Trophoblast cell (in vitro differentiated cells and primary cell): ENCODE results near the gene SFXN5. TPM values are rescaled to one million over a fixed set of nuclear protein-coding genes. Genes with fewer than 3 reads are reported as not detected.
"Not testable (repeated sequence)": the region's sequence is repeated elsewhere in the genome, so short reads cannot be mapped to it uniquely, and the experiment has no call there.

Experiments
- DNase-seq, 2 donors: peaks; one replicate each; pipeline ENCODE4 v3.0.0-alpha.2; 2016
- H2AFZ ChIP-seq: 2 replicates; pipeline ENCODE4 v1.6.1; 2013; ENCODE audit warnings: low read length, moderate library complexity, mild to moderate bottlenecking; ENCODE audit not compliant: insufficient read depth, poor library complexity
- H2AK5ac ChIP-seq: 2 replicates; pipeline ENCODE4 v1.6.1; 2013; ENCODE audit warnings: mild to moderate bottlenecking, low read length
- H2BK120ac ChIP-seq: 2 replicates; pipeline ENCODE4 v1.6.1; 2013; ENCODE audit warnings: low read length, mild to moderate bottlenecking, moderate library complexity; ENCODE audit not compliant: insufficient read depth, poor library complexity
- H2BK12ac ChIP-seq: 2 replicates; pipeline ENCODE4 v1.6.1; 2013; ENCODE audit warnings: mild to moderate bottlenecking, low read length, moderate library complexity
- H2BK5ac ChIP-seq: 2 replicates; pipeline ENCODE4 v1.6.1; 2013; ENCODE audit warnings: low read length, low read depth, moderate library complexity, mild to moderate bottlenecking; ENCODE audit not compliant: poor library complexity
- H3K14ac ChIP-seq: 2 replicates; pipeline ENCODE4 v1.6.1; 2013; ENCODE audit warnings: mild to moderate bottlenecking, low read length
- H3K18ac ChIP-seq: 2 replicates; pipeline ENCODE4 v1.6.1; 2013; ENCODE audit warnings: mild to moderate bottlenecking, low read length
- H3K23ac ChIP-seq: 2 replicates; pipeline ENCODE4 v1.6.1; 2013; ENCODE audit warnings: low read length
- H3K27ac ChIP-seq: 2 replicates; pipeline ENCODE4 v1.5.1; 2013; ENCODE audit warnings: low read depth, mild to moderate bottlenecking, inconsistent platforms, low read length, moderate library complexity
- H3K27me3 ChIP-seq: 2 replicates; pipeline ENCODE4 v1.6.1; 2013; ENCODE audit warnings: inconsistent platforms, mild to moderate bottlenecking, low read length, moderate library complexity; ENCODE audit not compliant: insufficient read depth
- H3K36me3 ChIP-seq, 2 experiments: 1 replicate in 1 of 2; 2 replicates in 1 of 2; pipeline ENCODE4 v1.6.1; 2013; ENCODE audit warnings: low read length in 2 of 2, mild to moderate bottlenecking in 2 of 2, moderate library complexity in 1 of 2; ENCODE audit not compliant: insufficient read depth in 2 of 2, control insufficient read depth in 1 of 2
- H3K4ac ChIP-seq: 2 replicates; pipeline ENCODE4 v1.6.1; 2013; ENCODE audit warnings: low read depth, mild to moderate bottlenecking, low read length, moderate library complexity
- H3K4me1 ChIP-seq, 2 experiments: 1 replicate in 1 of 2; 2 replicates in 1 of 2; pipeline ENCODE4 v1.6.1; 2013; ENCODE audit warnings: low read length in 2 of 2, mild to moderate bottlenecking in 2 of 2, moderate library complexity in 1 of 2; ENCODE audit not compliant: insufficient read depth in 2 of 2, control insufficient read depth in 1 of 2
- H3K4me2 ChIP-seq: 2 replicates; pipeline ENCODE4 v1.6.1; 2013; ENCODE audit warnings: inconsistent platforms, mild to moderate bottlenecking, low read length, moderate library complexity
- H3K4me3 ChIP-seq: 2 replicates; pipeline ENCODE4 v1.5.1; 2013; ENCODE audit warnings: mild to moderate bottlenecking, low read depth, low read length, inconsistent platforms
- H3K79me1 ChIP-seq: one replicate; pipeline ENCODE4 v1.6.1; 2013; ENCODE audit warnings: low read length
- H3K79me2 ChIP-seq: 2 replicates; pipeline ENCODE4 v1.6.1; 2013; ENCODE audit warnings: low read length, mild to moderate bottlenecking; ENCODE audit not compliant: control insufficient read depth, insufficient read depth, poor library complexity
- H3K9ac ChIP-seq: 2 replicates; pipeline ENCODE4 v1.6.1; 2013; ENCODE audit warnings: mild to moderate bottlenecking, low read length
- H3K9me3 ChIP-seq: 2 replicates; pipeline ENCODE4 v1.6.1; 2013; ENCODE audit warnings: low read depth, mild to moderate bottlenecking, control low read depth, inconsistent platforms, low read length; ENCODE audit not compliant: insufficient read depth
- H4K12ac ChIP-seq: 2 replicates; pipeline ENCODE4 v1.6.1; 2013; ENCODE audit warnings: low read depth, mild to moderate bottlenecking, low read length, moderate library complexity
- H4K8ac ChIP-seq: 2 replicates; pipeline ENCODE4 v1.6.1; 2013; ENCODE audit warnings: low read depth, mild to moderate bottlenecking, low read length, moderate library complexity
- H4K91ac ChIP-seq: one replicate; pipeline ENCODE4 v1.6.1; 2013; ENCODE audit warnings: low read depth, mild to moderate bottlenecking, low read length, moderate library complexity
- WGBS: extraction: QIAGEN DNeasy Blood & Tissue Kit; methylation state at CpG from one replicate; pipeline ENCODE4 v1.1.7; 2013; ENCODE audit warnings: missing lambda C conversion rate; ENCODE audit not compliant: insufficient read length, insufficient coverage; ENCODE audit errors: extremely low coverage; 5-methylcytosine and 5-hydroxymethylcytosine counted together
- polyA plus RNA-seq: library from polyadenylated mRNA; stranded (reverse); fragments of 200-250 nt; gene quantifications from 2 replicates; pipeline ENCODE4 v1.2.3, GENCODE V29; 2013

The SFXN5 gene, protein sequence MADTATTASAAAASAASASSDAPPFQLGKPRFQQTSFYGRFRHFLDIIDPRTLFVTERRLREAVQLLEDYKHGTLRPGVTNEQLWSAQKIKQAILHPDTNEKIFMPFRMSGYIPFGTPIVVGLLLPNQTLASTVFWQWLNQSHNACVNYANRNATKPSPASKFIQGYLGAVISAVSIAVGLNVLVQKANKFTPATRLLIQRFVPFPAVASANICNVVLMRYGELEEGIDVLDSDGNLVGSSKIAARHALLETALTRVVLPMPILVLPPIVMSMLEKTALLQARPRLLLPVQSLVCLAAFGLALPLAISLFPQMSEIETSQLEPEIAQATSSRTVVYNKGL
- 9.5 and 13.2 TPM in 2 replicates for polyA plus RNA-seq

DNA sequence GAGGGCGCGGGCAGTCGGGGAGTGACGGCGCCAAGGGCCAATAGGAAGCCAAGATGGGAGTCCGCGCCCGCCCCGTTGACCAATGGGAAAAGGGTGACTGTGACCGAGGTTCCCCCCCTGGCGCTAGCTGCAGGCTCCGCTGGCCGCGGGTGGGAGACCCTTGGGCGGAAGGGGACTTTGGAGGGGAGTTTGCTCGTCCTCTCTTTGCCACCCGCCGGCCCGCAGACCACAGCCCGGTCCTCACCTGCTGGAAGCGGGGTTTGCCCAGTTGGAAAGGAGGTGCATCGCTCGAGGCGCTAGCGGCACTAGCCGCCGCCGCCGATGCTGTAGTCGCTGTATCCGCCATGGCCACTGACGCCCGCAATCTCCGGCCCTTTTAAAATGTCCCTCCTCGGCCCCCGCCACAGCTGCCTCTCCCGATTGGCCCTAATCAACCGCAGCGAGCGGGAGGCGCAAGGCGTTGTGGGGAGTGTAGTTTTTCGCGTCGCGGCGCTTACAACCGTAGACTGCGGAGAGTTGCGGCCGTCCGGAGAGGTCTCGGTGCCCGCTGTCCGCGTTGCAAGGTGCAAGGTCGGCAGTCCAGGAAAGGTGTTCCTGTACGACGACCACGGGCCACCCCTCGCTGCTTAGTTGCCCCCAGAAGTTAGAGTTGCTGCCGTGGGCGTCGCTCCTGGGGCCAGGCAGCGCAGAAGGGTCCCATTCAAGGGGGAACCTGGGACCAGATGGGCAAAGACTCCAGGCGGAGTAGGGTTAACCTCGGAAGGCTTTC, at the start of gene SFXN5:
Gene SFXN5 (minus strand): TSS at position 353 of the 769 bp plus-strand sequence. CDS start 7 bp downstream, at position 346.
- Histone ChIP-seq H3K36me3 (peaks cover 2% of the 10 kb centered on the region in 2 experiments), H3K4me1 (peaks cover 11% of the 10 kb centered on the region in 2 experiments), H3K4me2 (peak within 1 kb of the TSS; percentile 94), H3K14ac (peak within 1 kb of the TSS; percentile 75), H2AK5ac (peak within 1 kb of the TSS; percentile 55), H3K27ac (peak within 1 kb of the TSS; percentile 34), H3K9me3 (no peaks in the 10 kb centered on the region), H3K9ac (peak within 1 kb of the TSS; percentile 61), H4K12ac (peak within 1 kb of the TSS; percentile 86), H4K8ac (peak within 1 kb of the TSS; percentile 81), H3K4ac (peak within 1 kb of the TSS; percentile 71), H3K79me2 (peaks cover 11% of the 10 kb centered on the region), H3K4me3 (peak within 1 kb of the TSS; percentile 80), H3K79me1 (peaks cover 15% of the 10 kb centered on the region), H2BK12ac (peak within 1 kb of the TSS; percentile 4), H2BK5ac (peak within 1 kb of the TSS; percentile 86), H3K27me3 (no peaks in the 10 kb centered on the region), H2BK120ac (peak within 1 kb of the TSS; percentile 79), H4K91ac (peak within 1 kb of the TSS; percentile 90), H2AFZ (peak within 1 kb of the TSS; percentile 84), H3K18ac (peak within 1 kb of the TSS; percentile 94), H3K23ac (no peak within 1 kb of the TSS)
- DNase-seq, result peak; percentile 91 to 97
- WGBS, result no CpG with 5 or more reads among the region's 67 CpGs

DNA sequence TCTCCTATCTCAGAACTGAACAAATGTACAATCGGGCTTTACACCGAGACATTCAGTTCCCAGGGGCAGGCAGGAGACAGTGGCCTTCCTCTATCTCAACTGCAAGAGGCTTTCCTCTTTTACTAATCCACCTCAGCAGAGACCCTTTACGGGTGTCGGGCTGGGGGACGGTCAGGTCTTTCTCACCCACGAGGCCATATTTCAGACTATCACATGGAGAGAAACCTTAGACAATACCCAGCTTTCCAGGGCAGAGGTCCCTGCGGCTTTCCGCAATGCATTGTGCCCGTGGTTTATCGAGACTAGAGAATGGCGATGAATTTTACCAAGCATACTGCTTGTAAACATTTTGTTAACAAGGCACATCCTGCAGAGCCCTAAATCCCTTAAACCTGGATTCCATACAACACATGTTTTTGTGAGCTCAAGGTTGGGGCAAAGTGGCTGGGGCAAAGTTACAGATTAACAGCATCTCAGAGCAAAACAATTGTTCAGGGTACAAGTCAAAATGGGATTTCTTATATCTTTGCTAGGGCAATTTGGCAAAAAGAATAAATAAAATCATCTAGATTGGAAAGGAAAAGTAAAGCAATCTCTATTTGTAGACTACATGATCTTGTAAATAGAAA, 48.2 kb upstream of the SFXN5 start:
- H3K4me2 ChIP-seq, H3K79me1 ChIP-seq, H2BK120ac ChIP-seq, H3K9me3 ChIP-seq, H4K91ac ChIP-seq, H2BK12ac ChIP-seq, H3K14ac ChIP-seq, H3K27me3 ChIP-seq, H3K4ac ChIP-seq, H4K12ac ChIP-seq, H3K23ac ChIP-seq, H3K18ac ChIP-seq, H3K9ac ChIP-seq, H2AK5ac ChIP-seq, H2BK5ac ChIP-seq, H2AFZ ChIP-seq, H3K4me3 ChIP-seq, H3K36me3 ChIP-seq, H3K79me2 ChIP-seq, H4K8ac ChIP-seq, H3K27ac ChIP-seq, DNase-seq, H3K4me1 ChIP-seq: not testable (repeated sequence)
- WGBS, result no CpG with 5 or more reads among the region's 11 CpGs

DNA sequence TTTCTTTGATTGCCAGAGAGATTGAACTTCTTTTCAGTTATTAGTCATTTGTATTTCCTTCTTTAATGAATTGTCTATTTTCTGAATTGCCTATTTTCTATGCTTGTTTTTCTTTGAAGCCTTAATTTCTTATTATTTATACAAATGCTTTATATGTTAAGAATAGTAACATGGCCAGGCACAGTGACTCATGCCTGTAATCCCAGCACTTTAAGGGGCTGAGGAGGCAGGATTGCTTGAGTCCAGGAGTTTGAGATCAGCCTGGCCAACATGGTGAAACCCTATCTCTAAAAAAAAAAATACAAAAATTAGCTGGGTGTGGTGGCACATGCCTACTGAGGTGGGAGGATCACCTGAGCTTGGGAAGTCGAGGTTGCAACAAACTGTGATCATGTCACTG, 45.9 kb upstream of the SFXN5 start:
- H3K4me3 ChIP-seq, result no peak overlapping the region
- H2BK120ac ChIP-seq, result no peak overlapping the region
- peaks cover 3% of the 10 kb centered on the region for H3K79me2 ChIP-seq
- no peak overlapping the region for H4K12ac ChIP-seq
- H2BK5ac ChIP-seq, result no peak overlapping the region
- no peak overlapping the region for H2BK12ac ChIP-seq
- no peaks in the 10 kb centered on the region for H3K27me3 ChIP-seq
- H3K23ac ChIP-seq, result no peak overlapping the region
- H4K8ac ChIP-seq, result no peak overlapping the region
- peaks cover 0 to 2% of the 10 kb centered on the region in 2 experiments for H3K4me1 ChIP-seq
- no peaks in the 10 kb centered on the region for H3K36me3 ChIP-seq
- H3K18ac ChIP-seq, result no peak overlapping the region
- no peak overlapping the region for H3K27ac ChIP-seq
- no peak overlapping the region for H3K9ac ChIP-seq
- H3K14ac ChIP-seq, result no peak overlapping the region
- DNase-seq, result no peak
- no CpG with 5 or more reads among the region's 1 CpG for WGBS
- H4K91ac ChIP-seq, result no peak overlapping the region
- H3K4ac ChIP-seq, result no peak overlapping the region
- H3K79me1 ChIP-seq, result peaks cover 3% of the 10 kb centered on the region
- H2AK5ac ChIP-seq, result no peak overlapping the region
- H3K9me3 ChIP-seq, result no peaks in the 10 kb centered on the region
- H3K4me2 ChIP-seq, result no peak overlapping the region
- no peak overlapping the region for H2AFZ ChIP-seq

DNA sequence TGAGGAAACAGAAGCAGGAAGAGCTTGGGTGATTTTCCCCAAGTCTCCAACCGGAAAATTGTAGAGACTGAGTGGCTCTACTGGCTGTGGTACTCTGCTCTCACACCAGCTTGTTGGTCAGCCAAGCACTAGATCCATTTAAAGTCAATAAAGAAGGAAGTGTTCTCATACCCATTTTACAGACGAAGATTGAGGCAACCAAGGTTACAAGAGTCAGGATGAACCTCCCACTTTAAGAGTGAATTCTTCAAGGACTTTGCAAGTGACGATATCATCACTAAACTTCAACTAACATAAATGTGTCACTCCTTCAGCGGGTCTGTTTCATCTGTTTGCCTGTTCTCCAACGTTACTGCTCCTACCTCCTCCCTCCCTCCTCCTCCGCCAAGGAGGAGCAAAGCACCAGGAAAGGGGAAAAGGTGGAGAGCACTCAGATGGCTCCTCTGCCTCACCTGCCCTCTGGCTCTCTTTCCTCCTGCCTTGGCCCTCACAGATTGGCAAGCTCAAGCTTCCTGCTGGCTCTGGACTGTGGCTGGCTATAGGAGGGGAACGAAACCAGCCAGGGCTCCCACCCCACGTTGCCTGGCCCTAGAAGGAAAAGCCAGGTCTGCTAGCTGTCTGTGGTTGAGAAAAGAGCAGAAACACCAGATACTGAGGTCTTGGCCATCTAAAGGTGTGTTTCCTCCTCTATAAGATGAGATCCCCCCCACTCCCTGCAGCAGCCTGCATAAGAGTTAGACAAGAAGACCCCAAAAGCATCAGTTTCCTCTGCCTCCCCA, 44.9 kb upstream of the SFXN5 start:
- H3K14ac ChIP-seq, result no peak overlapping the region

More for the DNA sequence above, 44.9 kb upstream of the SFXN5 start:
- H2AFZ ChIP-seq, result no peak overlapping the region
- H2BK12ac ChIP-seq, result no peak overlapping the region
- H3K27me3 ChIP-seq, result no peaks in the 10 kb centered on the region
- H3K18ac ChIP-seq, result no peak overlapping the region
- H3K79me1 ChIP-seq, result peaks cover 7% of the 10 kb centered on the region
- H3K4me2 ChIP-seq, result no peak overlapping the region
- no peak overlapping the region for H3K23ac ChIP-seq
- H2BK120ac ChIP-seq, result no peak overlapping the region
- no peak overlapping the region for H4K12ac ChIP-seq
- no peak overlapping the region for H2BK5ac ChIP-seq
- no peaks in the 10 kb centered on the region for H3K36me3 ChIP-seq
- H4K91ac ChIP-seq, result no peak overlapping the region
- peaks cover 0 to 11% of the 10 kb centered on the region in 2 experiments for H3K4me1 ChIP-seq
- no peak overlapping the region for H3K27ac ChIP-seq
- no peak for DNase-seq
- no peak overlapping the region for H3K4ac ChIP-seq
- no peaks in the 10 kb centered on the region for H3K9me3 ChIP-seq
- no peak overlapping the region for H3K9ac ChIP-seq
- no peak overlapping the region for H2AK5ac ChIP-seq
- peaks cover 5% of the 10 kb centered on the region for H3K79me2 ChIP-seq
- WGBS, result no CpG with 5 or more reads among the region's 8 CpGs
- H3K4me3 ChIP-seq, result no peak overlapping the region
- no peak overlapping the region for H4K8ac ChIP-seq
